ENCODE measurements around the gene LDLRAP1.

- TF ChIP-seq HDAC6 (IDR thresholded peaks at IDR 0.05; ENCODE audit: low read depth, low read length): no peak
- TF ChIP-seq E4F1 (CRISPR knock-in tag; IDR thresholded peaks at IDR 0.05; ENCODE audit: borderline replicate concordance): no peak
- TF ChIP-seq SMARCA4 (IDR thresholded peaks at IDR 0.05): no peak
- TF ChIP-seq FOS (IDR thresholded peaks at IDR 0.05; ENCODE audit: extremely low read depth, insufficient read length): no peak
- TF ChIP-seq, protein P1, sequence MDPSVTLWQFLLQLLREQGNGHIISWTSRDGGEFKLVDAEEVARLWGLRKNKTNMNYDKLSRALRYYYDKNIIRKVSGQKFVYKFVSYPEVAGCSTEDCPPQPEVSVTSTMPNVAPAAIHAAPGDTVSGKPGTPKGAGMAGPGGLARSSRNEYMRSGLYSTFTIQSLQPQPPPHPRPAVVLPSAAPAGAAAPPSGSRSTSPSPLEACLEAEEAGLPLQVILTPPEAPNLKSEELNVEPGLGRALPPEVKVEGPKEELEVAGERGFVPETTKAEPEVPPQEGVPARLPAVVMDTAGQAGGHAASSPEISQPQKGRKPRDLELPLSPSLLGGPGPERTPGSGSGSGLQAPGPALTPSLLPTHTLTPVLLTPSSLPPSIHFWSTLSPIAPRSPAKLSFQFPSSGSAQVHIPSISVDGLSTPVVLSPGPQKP (CRISPR knock-in tag; IDR thresholded peaks at IDR 0.05): no peak
- no peak for TF ChIP-seq RFX5 (IDR thresholded peaks at IDR 0.05; ENCODE audit: low read depth, low read length)
- TF ChIP-seq ELF1 (tag; IDR thresholded peaks at IDR 0.05): no peak
- no peak for TF ChIP-seq CTCF (IDR thresholded peaks at IDR 0.05 in 2 of 3, conservative IDR thresholded peaks at IDR 0.05 in 1 of 3; ENCODE audit: insufficient read depth in 2 of 3, low read depth in 1 of 3, low read length in 3 of 3)
- no peak for TF ChIP-seq ARID3B (CRISPR knock-in tag; IDR thresholded peaks at IDR 0.05; ENCODE audit: borderline replicate concordance)
- TF ChIP-seq, protein P2, sequence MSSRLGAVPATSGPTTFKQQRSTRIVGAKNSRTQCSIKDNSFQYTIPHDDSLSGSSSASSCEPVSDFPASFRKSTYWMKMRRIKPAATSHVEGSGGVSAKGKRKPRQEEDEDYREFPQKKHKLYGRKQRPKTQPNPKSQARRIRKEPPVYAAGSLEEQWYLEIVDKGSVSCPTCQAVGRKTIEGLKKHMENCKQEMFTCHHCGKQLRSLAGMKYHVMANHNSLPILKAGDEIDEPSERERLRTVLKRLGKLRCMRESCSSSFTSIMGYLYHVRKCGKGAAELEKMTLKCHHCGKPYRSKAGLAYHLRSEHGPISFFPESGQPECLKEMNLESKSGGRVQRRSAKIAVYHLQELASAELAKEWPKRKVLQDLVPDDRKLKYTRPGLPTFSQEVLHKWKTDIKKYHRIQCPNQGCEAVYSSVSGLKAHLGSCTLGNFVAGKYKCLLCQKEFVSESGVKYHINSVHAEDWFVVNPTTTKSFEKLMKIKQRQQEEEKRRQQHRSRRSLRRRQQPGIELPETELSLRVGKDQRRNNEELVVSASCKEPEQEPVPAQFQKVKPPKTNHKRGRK (tag; IDR thresholded peaks at IDR 0.05): no peak
- no peak for TF ChIP-seq SMC3 (conservative IDR thresholded peaks at IDR 0.05; ENCODE audit: insufficient read depth, low read depth, low read length)
- no peak for TF ChIP-seq POLR2AphosphoS5 (IDR thresholded peaks at IDR 0.05; ENCODE audit: control insufficient read depth, insufficient read depth, low read depth, low read length)
- TF ChIP-seq FOXO4 (CRISPR knock-in tag; IDR thresholded peaks at IDR 0.05): no peak
- TF ChIP-seq CEBPB (tag; IDR thresholded peaks at IDR 0.05): no peak
These were observed 17.4 kb downstream of the LDLRAP1 start for GRCh38 chr1:25560788-25561187.

All from K562 (cell line).